Duodenal mucosa (tissue), 2 donors: ENCODE data around the gene SLC1A3.

ENCODE experiments used
- H3K27ac ChIP-seq: one replicate; pipeline ENCODE4 v1.7.0; 2013; ENCODE audit warnings: low read depth, low read length
- H3K27me3 ChIP-seq, 2 donors: one replicate each; pipeline ENCODE4 v1.7.0; 2013; ENCODE audit warnings: low read length in 2 of 2, control low read depth in 1 of 2; ENCODE audit not compliant: insufficient read depth in 2 of 2, control insufficient read depth in 1 of 2
- H3K36me3 ChIP-seq, 2 donors: one replicate each; pipeline ENCODE4 v1.7.0; 2013; ENCODE audit warnings: low read length in 2 of 2, control low read depth in 1 of 2; ENCODE audit not compliant: insufficient read depth in 2 of 2, control insufficient read depth in 1 of 2
- H3K4me1 ChIP-seq, 2 donors: one replicate each; pipeline ENCODE4 v1.7.0; 2013; ENCODE audit warnings: low read length in 2 of 2, control low read depth in 1 of 2; ENCODE audit not compliant: insufficient read depth in 2 of 2, control insufficient read depth in 1 of 2
- H3K4me3 ChIP-seq, 2 donors: one replicate each; pipeline ENCODE4 v1.7.0; 2013; ENCODE audit warnings: low read length in 2 of 2, low read depth in 1 of 2
- H3K9ac ChIP-seq, 2 donors: one replicate each; pipeline ENCODE4 v1.7.0; 2013; ENCODE audit warnings: low read length in 2 of 2, low read depth in 1 of 2
- H3K9me3 ChIP-seq, 2 donors: one replicate each; pipeline ENCODE4 v1.7.0; 2013; ENCODE audit warnings: low read length in 2 of 2, control low read depth in 1 of 2; ENCODE audit not compliant: control insufficient read depth in 1 of 2

SLC1A3 gene

DNA sequence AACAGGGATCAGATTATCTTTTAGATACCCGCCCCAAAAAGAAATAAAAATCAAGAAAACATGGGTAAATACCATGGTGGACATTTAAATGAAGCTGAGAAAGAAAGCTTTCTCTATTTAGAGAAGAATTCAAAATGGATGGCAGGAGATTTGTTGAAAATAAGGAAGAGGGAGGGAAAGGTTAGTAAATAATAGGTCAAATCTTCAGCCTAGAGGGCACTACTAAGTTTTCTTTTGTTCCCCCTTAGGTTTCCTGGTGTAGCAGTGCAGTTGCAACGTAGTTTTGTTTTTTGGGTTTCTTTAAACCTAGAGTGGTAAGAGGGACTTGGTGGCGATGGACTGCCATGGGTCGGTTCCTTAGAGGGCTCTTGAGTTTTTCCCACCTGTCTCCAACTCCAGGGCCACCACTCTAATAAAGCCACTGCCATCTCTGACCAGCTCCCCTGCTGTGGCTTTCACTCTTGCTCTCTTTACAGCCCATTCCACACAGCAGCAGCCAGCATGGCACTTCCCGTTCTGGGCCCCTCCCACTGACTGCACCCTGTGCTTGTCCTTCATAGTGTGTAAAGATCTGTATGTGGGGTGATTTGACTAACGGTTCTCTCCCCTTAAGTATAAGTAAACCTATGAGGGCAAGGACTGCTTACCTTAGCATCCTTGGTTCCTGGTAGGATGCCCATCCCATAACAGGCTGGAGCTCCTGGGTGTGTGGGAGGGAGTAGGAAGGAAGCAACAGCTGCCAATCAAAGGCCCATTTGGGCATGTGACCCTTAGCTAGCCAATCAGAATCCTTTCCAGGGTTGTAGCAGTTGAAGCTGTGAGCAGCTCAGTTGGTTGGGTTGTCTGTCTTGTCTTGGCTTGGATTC is 118.3 kb downstream of the SLC1A3 start:
- no peaks in the 10 kb centered on the region for H3K9me3 ChIP-seq
- H3K36me3 ChIP-seq = no peaks in the 10 kb centered on the region
- H3K4me3 ChIP-seq = peak overlapping the region; percentile 33
- H3K4me1 ChIP-seq = peaks cover 0 to 8% of the 10 kb centered on the region in 2 donors
- H3K27me3 ChIP-seq = no peaks in the 10 kb centered on the region
- no peak overlapping the region for H3K27ac ChIP-seq
- H3K9ac ChIP-seq = no peak overlapping the region

DNA sequence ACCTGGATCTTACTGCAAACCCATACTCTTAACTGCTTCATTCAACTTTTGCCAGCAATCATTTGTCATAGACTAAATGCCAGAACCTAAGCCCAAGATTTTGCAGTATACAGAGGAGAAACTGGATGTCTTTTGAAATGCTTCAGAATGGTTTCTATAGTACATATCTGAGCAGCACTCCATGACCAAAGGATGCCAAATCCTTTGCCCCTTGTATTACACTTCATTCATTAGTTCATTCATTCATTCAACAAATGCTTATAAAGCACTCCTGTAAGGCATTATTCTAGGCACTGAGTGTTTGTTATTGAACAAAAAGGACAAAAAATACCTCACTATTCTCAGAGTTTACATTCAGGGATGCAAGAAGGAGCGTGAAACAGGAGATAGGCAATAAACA is 119.9 kb downstream of the SLC1A3 start:
- H3K36me3 ChIP-seq = no peaks in the 10 kb centered on the region
- peaks cover 0 to 8% of the 10 kb centered on the region in 2 donors for H3K4me1 ChIP-seq
- H3K27me3 ChIP-seq = no peaks in the 10 kb centered on the region
- H3K27ac ChIP-seq = no peak overlapping the region
- H3K4me3 ChIP-seq = no peak overlapping the region
- H3K9ac ChIP-seq = no peak overlapping the region
- H3K9me3 ChIP-seq = no peaks in the 10 kb centered on the region

DNA sequence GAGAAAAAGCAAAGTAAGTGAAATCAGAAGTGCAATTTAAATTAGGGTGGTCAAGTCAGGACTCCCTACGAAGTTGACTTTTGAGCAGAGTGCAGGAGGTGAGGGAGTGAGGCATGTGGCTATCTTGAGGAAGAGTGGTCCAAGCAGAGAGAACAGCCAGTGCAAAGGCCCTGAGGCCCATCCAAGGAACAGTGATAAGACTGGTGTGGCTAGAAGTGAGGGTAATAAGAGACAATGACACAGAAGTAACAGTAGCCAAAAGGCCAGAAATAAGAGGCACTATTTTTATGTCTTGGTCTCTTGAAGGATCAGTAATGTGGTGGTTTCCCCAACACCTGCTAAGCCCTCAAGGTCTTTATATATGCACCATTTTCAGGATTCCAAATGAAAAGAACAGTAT is 120.4 kb downstream of the SLC1A3 start:
- Histone ChIP-seq H3K27me3 (no peaks in the 10 kb centered on the region), H3K27ac (no peak overlapping the region), H3K4me3 (no peak overlapping the region), H3K9ac (no peak overlapping the region), H3K36me3 (no peaks in the 10 kb centered on the region), H3K9me3 (no peaks in the 10 kb centered on the region), H3K4me1 (peaks cover 0 to 8% of the 10 kb centered on the region in 2 donors)

DNA sequence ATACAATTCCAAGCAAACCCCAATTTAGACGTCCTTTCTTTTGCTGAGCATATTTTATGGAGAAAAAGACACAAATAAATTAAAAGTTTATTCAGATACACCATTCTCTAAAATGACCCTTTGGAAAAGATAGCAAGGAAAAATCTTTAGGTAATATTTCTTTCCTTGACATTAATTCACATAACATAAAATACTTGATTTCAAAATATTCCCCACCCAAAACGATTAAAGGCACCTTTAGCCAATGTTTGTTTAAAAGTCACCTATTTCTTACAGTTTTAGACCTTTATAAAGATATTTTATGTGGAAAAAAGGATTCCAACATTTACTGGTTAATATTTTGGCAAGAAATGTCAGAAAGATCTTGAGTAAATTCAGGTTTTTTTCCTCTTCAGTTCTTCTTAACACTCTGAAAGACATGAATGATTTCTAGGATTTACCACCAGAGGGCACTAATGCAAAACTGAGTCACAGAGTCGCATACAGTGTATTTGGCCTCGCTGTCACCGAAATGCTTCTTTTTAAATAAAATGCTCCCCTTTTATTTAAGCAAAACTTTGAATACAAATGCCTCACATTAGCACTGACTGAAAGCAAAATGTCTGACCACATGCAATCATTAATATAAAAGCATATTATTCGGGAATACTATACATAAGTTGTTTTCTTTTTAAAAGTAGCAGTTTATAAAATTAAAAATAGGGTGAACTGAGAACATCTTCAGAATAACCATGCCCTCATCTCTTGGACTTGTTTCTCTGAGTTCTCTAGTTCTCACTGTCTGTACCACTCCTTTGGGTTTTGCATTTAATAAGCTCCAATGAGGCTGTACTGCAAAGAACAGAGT is 122.5 kb downstream of the SLC1A3 start:
- Histone ChIP-seq H3K9ac (no peak overlapping the region), H3K4me1 (peaks cover 0 to 2% of the 10 kb centered on the region in 2 donors), H3K9me3 (no peaks in the 10 kb centered on the region), H3K36me3 (no peaks in the 10 kb centered on the region), H3K4me3 (no peak overlapping the region), H3K27ac (no peak overlapping the region), H3K27me3 (no peaks in the 10 kb centered on the region)

DNA sequence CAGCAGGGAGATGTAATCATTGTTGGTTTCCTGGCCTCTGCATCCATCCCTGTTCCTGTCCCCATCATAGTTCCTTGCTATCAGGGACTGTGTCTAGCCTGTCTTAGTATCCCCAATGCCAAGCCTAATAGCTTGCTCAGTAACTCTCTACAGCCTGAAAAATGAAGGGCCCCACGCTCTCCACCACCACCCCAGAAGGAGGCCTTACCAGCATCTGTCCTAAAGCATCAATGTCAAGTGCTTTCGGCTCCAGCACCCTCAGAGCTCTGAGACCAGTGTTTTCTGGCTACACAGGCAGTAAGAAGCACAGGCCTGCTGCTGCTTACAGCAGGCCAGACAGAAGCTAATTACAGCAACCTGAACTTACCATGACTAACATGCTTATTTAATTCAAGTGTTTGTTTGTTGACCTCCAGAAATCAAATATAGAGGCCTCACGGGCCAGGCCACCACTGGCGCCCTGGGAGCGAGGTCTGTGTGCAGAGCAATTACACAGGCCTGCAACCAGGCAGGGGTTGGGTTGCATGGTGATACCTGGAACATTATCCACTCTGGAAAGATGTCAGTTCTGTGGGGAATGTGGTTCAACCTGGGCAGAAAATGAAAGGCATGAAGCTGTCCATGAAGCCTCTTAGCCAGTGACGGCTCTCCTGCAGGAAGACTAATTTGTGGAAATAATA is 124.3 kb downstream of the SLC1A3 start:
- no peaks in the 10 kb centered on the region for H3K36me3 ChIP-seq
- H3K27me3 ChIP-seq = no peaks in the 10 kb centered on the region
- H3K4me3 ChIP-seq = no peak overlapping the region
- H3K4me1 ChIP-seq = no peaks in the 10 kb centered on the region
- H3K27ac ChIP-seq = no peak overlapping the region
- H3K9ac ChIP-seq = no peak overlapping the region
- no peaks in the 10 kb centered on the region for H3K9me3 ChIP-seq

DNA sequence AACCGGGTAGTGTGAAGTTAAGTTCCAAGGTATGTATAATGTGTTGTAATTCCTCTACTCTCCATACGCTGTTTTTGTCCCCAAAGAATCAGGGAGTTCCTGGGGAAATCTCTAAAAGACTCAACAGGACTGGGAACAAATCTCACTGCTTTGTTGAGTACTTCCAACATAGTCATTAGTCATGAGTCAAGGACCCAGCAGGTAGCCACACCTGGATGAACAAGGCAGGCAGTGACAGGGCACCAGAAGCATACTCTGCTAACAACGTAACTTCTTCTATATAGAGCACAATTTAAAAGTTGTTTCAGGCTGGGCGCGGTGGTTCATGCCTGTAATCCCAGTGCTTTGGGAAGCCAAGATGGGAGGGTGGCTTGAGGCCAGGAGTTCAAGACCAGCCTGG is 126.8 kb downstream of the SLC1A3 start:
- Histone ChIP-seq H3K36me3 (no peaks in the 10 kb centered on the region), H3K27me3 (no peaks in the 10 kb centered on the region), H3K4me1 (no peaks in the 10 kb centered on the region), H3K9me3 (no peaks in the 10 kb centered on the region), H3K4me3 (no peak overlapping the region), H3K9ac (no peak overlapping the region), H3K27ac (no peak overlapping the region)

DNA sequence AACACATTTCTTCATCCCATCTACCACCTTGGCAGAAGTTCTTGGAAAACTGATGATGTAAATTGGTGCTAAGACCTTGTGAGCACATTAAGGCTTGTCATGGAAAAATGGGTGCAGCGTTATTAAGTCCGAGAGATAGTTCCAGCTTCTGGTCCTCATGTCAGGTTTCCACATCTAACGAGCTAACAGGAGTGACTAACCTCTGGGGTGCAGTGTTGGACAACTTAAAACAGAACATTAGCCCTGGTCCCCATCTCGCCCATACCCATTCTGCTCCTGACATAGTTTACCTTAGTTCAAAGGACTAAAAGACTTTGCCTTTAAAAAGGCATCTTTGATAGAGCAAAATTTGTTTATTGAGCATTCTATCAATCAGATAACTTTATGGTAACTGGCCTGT is 128.0 kb downstream of the SLC1A3 start:
- H3K9me3 ChIP-seq = no peaks in the 10 kb centered on the region
- H3K36me3 ChIP-seq = no peaks in the 10 kb centered on the region
- no peak overlapping the region for H3K27ac ChIP-seq
- no peaks in the 10 kb centered on the region for H3K27me3 ChIP-seq
- H3K4me3 ChIP-seq = no peak overlapping the region
- H3K4me1 ChIP-seq = peaks cover 0 to 1% of the 10 kb centered on the region in 2 donors
- H3K9ac ChIP-seq = no peak overlapping the region

DNA sequence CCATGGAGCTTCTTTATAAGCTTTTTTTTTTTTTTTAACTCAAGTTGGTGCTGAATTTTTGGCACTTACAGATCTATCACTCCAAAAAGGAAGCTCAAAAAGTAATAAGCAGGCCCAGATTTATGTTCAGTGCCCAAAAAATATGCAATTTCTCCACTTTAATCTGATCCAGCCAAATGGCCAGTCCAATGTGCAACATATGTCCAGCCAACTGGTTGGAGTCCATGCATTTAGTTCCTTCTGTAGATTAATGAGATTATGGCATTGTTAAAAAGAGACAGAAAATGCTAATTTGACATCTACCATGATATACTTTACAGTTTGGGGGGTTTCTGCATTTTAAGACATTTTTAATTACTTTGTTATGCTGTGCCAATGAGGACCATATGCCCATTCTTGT is 129.5 kb downstream of the SLC1A3 start:
- Histone ChIP-seq H3K9me3 (no peaks in the 10 kb centered on the region), H3K27me3 (no peaks in the 10 kb centered on the region), H3K9ac (no peak overlapping the region), H3K27ac (no peak overlapping the region), H3K4me3 (no peak overlapping the region), H3K36me3 (no peaks in the 10 kb centered on the region), H3K4me1 (peaks cover 7 to 15% of the 10 kb centered on the region in 2 donors)
